Keratinocyte (primary cell): ENCODE results near the gene KAT7. TPM values are rescaled to one million over a fixed set of nuclear protein-coding genes. Genes with fewer than 3 reads are reported as not detected.

Source experiments
- DNase-seq: peaks from one replicate; pipeline ENCODE4 v3.0.0-alpha.2; 2011; ENCODE audit warnings: low read depth, missing footprints, low spot score
- FAIRE-seq: peaks from 2 replicates; lab custom pipeline; 2011; peaks lifted over from hg19 to GRCh38; lab: Jason Lieb, UNC
- H2AFZ ChIP-seq: 2 replicates; pipeline ENCODE4 v1.6.0; 2012; ENCODE audit warnings: low read length, control low read depth, inconsistent platforms; ENCODE audit not compliant: control insufficient read depth
- H3K27ac ChIP-seq: 2 replicates; pipeline ENCODE4 v1.5.1; 2011; ENCODE audit warnings: low read length; ENCODE audit not compliant: control insufficient read depth, insufficient read depth
- H3K27me3 ChIP-seq: 3 replicates; pipeline ENCODE4 v1.6.0; 2011; ENCODE audit warnings: low read length; ENCODE audit not compliant: control insufficient read depth, insufficient read depth; ENCODE audit errors: extremely low read depth
- H3K36me3 ChIP-seq, 2 experiments: 2 replicates in 1 of 2; 3 replicates in 1 of 2; pipeline ENCODE4 v1.5.1; 2011; ENCODE audit warnings: low read length in 2 of 2, mild to moderate bottlenecking in 1 of 2; ENCODE audit not compliant: control insufficient read depth in 2 of 2, insufficient read depth in 2 of 2; ENCODE audit errors: extremely low read depth in 1 of 2
- H3K4me1 ChIP-seq: 3 replicates; pipeline ENCODE4 v1.5.1; 2011; ENCODE audit warnings: low read length; ENCODE audit not compliant: control insufficient read depth, insufficient read depth; ENCODE audit errors: extremely low read depth
- H3K4me2 ChIP-seq: 3 replicates; pipeline ENCODE4 v1.6.0; 2011; ENCODE audit warnings: low read depth, low read length; ENCODE audit not compliant: control insufficient read depth, insufficient read depth; ENCODE audit errors: extremely low read depth
- H3K4me3 ChIP-seq, 3 experiments: fragments of 200-600 bp in 1 of 3; sonication (generic) in 1 of 3; 2 replicates in 2 of 3; 3 replicates in 1 of 3; pipeline ENCODE4 v1.5.1; 2011 to 2016; ENCODE audit warnings: low read length in 3 of 3, mild to moderate bottlenecking in 3 of 3, control low read depth in 2 of 3, inconsistent platforms in 1 of 3, low read depth in 1 of 3, mixed read lengths in 1 of 3, mixed run types in 1 of 3, moderate library complexity in 1 of 3; ENCODE audit not compliant: control insufficient read depth in 2 of 3, insufficient read depth in 2 of 3; ENCODE audit errors: extremely low read depth in 1 of 3
- H3K79me2 ChIP-seq: 2 replicates; pipeline ENCODE4 v1.6.0; 2012; ENCODE audit warnings: low read length; ENCODE audit not compliant: control insufficient read depth, insufficient read depth
- H3K9ac ChIP-seq: 3 replicates; pipeline ENCODE4 v1.6.0; 2011; ENCODE audit warnings: low read length; ENCODE audit not compliant: control insufficient read depth, insufficient read depth; ENCODE audit errors: extremely low read depth
- H3K9me1 ChIP-seq: 3 replicates; pipeline ENCODE4 v1.6.0; 2011; ENCODE audit warnings: low read length; ENCODE audit not compliant: control insufficient read depth, insufficient read depth; ENCODE audit errors: extremely low read depth
- H3K9me3 ChIP-seq: 2 replicates; pipeline ENCODE4 v1.5.1; 2012; ENCODE audit warnings: low read depth, low read length; ENCODE audit not compliant: control insufficient read depth
- H4K20me1 ChIP-seq: 3 replicates; pipeline ENCODE4 v1.6.0; 2011; ENCODE audit warnings: low read length; ENCODE audit not compliant: control insufficient read depth, insufficient read depth; ENCODE audit errors: extremely low read depth
- EZH2 ChIP-seq: IDR thresholded peaks from one replicate; pipeline ENCODE4 v1.6.1; 2012; ENCODE audit warnings: inconsistent platforms, mild to moderate bottlenecking, low read length, moderate library complexity
- dilution Hi-C: fragments of 300-500 bp; cut with MboI; formaldehyde crosslinking; loops from one replicate; pipeline ENCODE4 v1.7.0; 2020; ENCODE audit warnings: low sequenced_read_pairs; ENCODE audit not compliant: extremely low pct_ligation_motif_present
- polyA plus RNA-seq, 5 experiments: library from polyadenylated mRNA; depleted of rRNA in 3 of 5; stranded (reverse) in 3 of 5; stranded (forward) in 1 of 5; unstranded in 1 of 5; fragments of >200 nt; gene quantifications; 1 replicate in 1 of 5; 2 replicates in 3 of 5; 3 replicates in 1 of 5; pipeline versions ENCODE4 v1.2.1 to v1.2.3, GENCODE V29; 2011 to 2012; ENCODE audit warnings: missing spikeins in 2 of 5, low read depth in 1 of 5, low replicate concordance in 1 of 5
- TF ChIP-seq, protein P1 (sequence below), 3 experiments: IDR thresholded peaks in 1 of 3; conservative IDR thresholded peaks in 1 of 3; optimal IDR thresholded peaks in 1 of 3; 2 replicates in 2 of 3; 3 replicates in 1 of 3; pipeline versions ENCODE3 to v1.5.1; 2011; ENCODE audit warnings: low read length in 3 of 3, mild to moderate bottlenecking in 3 of 3, moderate library complexity in 2 of 3, control low read depth in 1 of 3, inconsistent platforms in 1 of 3; ENCODE audit not compliant: insufficient read depth in 2 of 3; ENCODE audit errors: extremely low read depth in 1 of 3

Gene KAT7
- polyA plus RNA-seq, 1 donor (not counting 4 experiments of a cell fraction or from before 2014, with no cell fraction given): 19.7 TPM

DNA sequence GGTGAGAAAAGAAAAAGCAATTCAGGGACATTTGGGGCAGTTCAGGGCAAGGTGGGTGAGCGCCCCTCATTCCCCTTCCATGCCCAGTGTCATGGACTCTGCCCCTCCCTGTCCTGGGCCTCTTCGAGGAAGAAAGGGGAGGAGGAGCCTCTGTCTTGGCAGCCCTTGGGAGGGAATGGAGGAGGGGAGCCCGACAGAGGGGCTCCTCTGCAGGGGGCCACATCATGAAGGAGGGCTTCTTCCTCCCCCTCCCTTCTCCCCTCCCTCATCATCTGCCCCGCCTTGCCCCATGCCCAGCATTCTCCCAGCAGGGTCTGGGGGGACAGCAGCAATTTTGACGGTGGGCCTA lies 92.5 kb downstream of the KAT7 start:
- H3K9me1 ChIP-seq: no peaks in the 10 kb centered on the region
- H3K4me3 ChIP-seq: no peak overlapping the region
- H3K27me3 ChIP-seq: peaks cover 21% of the 10 kb centered on the region
- H4K20me1 ChIP-seq: no peaks in the 10 kb centered on the region
- H3K79me2 ChIP-seq: no peaks in the 10 kb centered on the region
- no peak for DNase-seq
- no peak overlapping the region for H3K9ac ChIP-seq
- H3K4me2 ChIP-seq: peak overlapping the region; percentile 48
- H3K36me3 ChIP-seq: no peaks in the 10 kb centered on the region
- H3K9me3 ChIP-seq: no peaks in the 10 kb centered on the region
- H3K27ac ChIP-seq: no peak overlapping the region
- dilution Hi-C loops: loop anchor here (10.0 kb wide), 1 partner anchor 114 kb away; the partner anchor contains the start of gene DLX3
- TF ChIP-seq, protein P1, sequence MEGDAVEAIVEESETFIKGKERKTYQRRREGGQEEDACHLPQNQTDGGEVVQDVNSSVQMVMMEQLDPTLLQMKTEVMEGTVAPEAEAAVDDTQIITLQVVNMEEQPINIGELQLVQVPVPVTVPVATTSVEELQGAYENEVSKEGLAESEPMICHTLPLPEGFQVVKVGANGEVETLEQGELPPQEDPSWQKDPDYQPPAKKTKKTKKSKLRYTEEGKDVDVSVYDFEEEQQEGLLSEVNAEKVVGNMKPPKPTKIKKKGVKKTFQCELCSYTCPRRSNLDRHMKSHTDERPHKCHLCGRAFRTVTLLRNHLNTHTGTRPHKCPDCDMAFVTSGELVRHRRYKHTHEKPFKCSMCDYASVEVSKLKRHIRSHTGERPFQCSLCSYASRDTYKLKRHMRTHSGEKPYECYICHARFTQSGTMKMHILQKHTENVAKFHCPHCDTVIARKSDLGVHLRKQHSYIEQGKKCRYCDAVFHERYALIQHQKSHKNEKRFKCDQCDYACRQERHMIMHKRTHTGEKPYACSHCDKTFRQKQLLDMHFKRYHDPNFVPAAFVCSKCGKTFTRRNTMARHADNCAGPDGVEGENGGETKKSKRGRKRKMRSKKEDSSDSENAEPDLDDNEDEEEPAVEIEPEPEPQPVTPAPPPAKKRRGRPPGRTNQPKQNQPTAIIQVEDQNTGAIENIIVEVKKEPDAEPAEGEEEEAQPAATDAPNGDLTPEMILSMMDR (optimal IDR thresholded peaks at IDR 0.05 in 1 of 3, IDR thresholded peaks at IDR 0.05 in 1 of 3, conservative IDR thresholded peaks at IDR 0.05 in 1 of 3; ENCODE audit: extremely low read depth in 1 of 3, insufficient read depth in 2 of 3, low read length in 3 of 3): no peak
- TF ChIP-seq EZH2: no peak
- H2AFZ ChIP-seq: no peak overlapping the region
- no peak for FAIRE-seq
- no peaks in the 10 kb centered on the region for H3K4me1 ChIP-seq

DNA sequence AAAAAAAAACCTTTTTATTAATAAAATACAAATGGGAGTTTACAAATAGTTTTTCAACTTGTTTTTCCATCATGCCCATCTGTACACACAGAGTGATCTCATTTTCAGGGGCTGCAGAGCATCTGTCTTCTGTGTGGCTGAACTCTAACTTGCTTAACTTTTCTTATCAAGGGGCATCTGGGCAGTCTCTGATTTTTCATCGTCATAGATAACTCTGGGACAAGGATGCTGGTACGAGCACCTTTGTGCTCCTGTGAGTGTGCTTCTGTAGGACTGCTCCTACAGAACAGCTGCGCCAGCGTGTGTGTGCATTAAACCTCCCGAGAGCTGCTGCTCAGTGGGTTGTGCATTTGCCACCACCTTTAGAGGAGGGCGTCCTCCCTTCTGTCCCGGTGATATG lies 94.0 kb downstream of the KAT7 start:
- Histone ChIP-seq H3K36me3 (no peaks in the 10 kb centered on the region), H3K27me3 (peaks cover 21% of the 10 kb centered on the region), H3K79me2 (no peaks in the 10 kb centered on the region), H3K9me3 (no peaks in the 10 kb centered on the region), H3K4me1 (peaks cover 11% of the 10 kb centered on the region), H2AFZ (no peak overlapping the region), H3K4me3 (no peak overlapping the region), H4K20me1 (no peaks in the 10 kb centered on the region), H3K4me2 (no peak overlapping the region), H3K9me1 (no peaks in the 10 kb centered on the region), H3K9ac (no peak overlapping the region), H3K27ac (no peak overlapping the region)
- dilution Hi-C loops: loop anchor here (10.0 kb wide), 1 partner anchor 112 kb away; the partner anchor contains the start of gene DLX3
- FAIRE-seq: no peak
- DNase-seq: no peak
- no peak for TF ChIP-seq EZH2
- TF ChIP-seq, protein P1 (optimal IDR thresholded peaks at IDR 0.05 in 1 of 3, IDR thresholded peaks at IDR 0.05 in 1 of 3, conservative IDR thresholded peaks at IDR 0.05 in 1 of 3; ENCODE audit: extremely low read depth in 1 of 3, insufficient read depth in 2 of 3, low read length in 3 of 3): no peak

Other genes with a start within 250 kb of the KAT7 start
- 0.08 to 0.16 TPM (median 0.12 TPM) in 3 replicates for gene NXPH3, start 212.8 kb upstream of the KAT7 start, polyA plus RNA-seq
- 24.1 to 27.5 TPM (median 26.0 TPM) in 3 replicates for gene SPOP, start 110.6 kb upstream of the KAT7 start, polyA plus RNA-seq
- gene SLC35B1, start 80.7 kb upstream of the KAT7 start, polyA plus RNA-seq: 65.7 to 72.3 TPM (median 71.6 TPM) in 3 replicates
- gene FAM117A, start 24.6 kb upstream of the KAT7 start, polyA plus RNA-seq: 4.7 to 5.3 TPM (median 5.3 TPM) in 3 replicates
- not detected in 3 replicates for gene TAC4, start 59.4 kb downstream of the KAT7 start, polyA plus RNA-seq
- gene DLX4, start 180.5 kb downstream of the KAT7 start, polyA plus RNA-seq: 0.10 to 0.22 TPM (median 0.18 TPM) in 3 replicates
- 0.62 to 0.81 TPM (median 0.72 TPM) in 3 replicates for gene DLX3, start 206.5 kb downstream of the KAT7 start, polyA plus RNA-seq